ENCODE measurements around the gene SUMF1. TPM values are rescaled to one million over a fixed set of nuclear protein-coding genes. Genes with fewer than 3 reads are reported as not detected.

Gene SUMF1
- total and polyA plus RNA-seq, 2 of the 4 experiments (the other 2 are of a cell fraction), result 26.3 to 38.4 TPM

DNA sequence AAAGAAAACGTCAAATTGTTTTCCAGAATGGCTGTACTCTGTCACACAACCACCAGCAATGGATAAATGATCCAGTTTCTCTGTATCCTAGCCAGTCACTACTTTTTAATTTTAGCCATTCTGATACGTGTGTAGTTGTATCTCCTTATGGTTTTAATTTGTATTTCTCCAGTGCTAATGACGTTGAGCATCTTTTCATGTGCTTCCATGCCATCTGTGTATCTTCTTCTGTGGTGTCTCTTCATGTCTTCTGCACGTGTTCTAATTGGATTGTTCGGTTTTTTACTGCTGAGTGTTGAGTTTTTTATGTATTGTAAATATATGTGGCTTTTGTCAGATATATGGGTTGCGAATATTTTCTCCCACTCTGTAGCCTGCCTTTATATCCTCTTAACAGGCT, 81.9 kb downstream of the SUMF1 start:
- no peaks in the 10 kb centered on the region for H3K9me3 ChIP-seq (ENCODE audit: control insufficient read depth, insufficient read depth, low read length)
- no peak overlapping the region for H3K18ac ChIP-seq (ENCODE audit: low read depth, low read length)
- H2AFZ ChIP-seq (replicated peaks; ENCODE audit: low read length, poor library complexity), result no peak overlapping the region
- WGBS, 2 experiments (ENCODE audit: extremely low coverage in 2 of 2, insufficient read length in 1 of 2), result no CpG with 5 or more reads among the region's 6 CpGs
- dilution Hi-C loops (cut with HindIII; ENCODE audit: low sequenced_read_pairs, unreplicated experiment), result no loop called here
- H3K79me1 ChIP-seq (ENCODE audit: low read depth in 1 of 2, low read length in 2 of 2), result no peaks in the 10 kb centered on the region
- ChIA-PET POLR2A (ENCODE audit: unreplicated experiment) (no interaction called here), CTCF (no interaction called here)
- H3K9ac ChIP-seq (ENCODE audit: low read depth, low read length), result no peak overlapping the region
- H4K5ac ChIP-seq (ENCODE audit: low read depth, low read length), result no peak overlapping the region
- no peak overlapping the region for H2AK9ac ChIP-seq (replicated peaks; ENCODE audit: low read depth, low read length, poor library complexity)
- DNase-seq (no peak), ATAC-seq (ENCODE audit: low read depth) (no peak)
- 0 out of 2 replicates have a peak, but pooled peaks cover 2% of the 10 kb centered on the region for H3K9me1 ChIP-seq (ENCODE audit: insufficient read depth, low read length)
- H3K4me1 ChIP-seq (ENCODE audit: control insufficient read depth, insufficient read depth, low read length), result no peaks in the 10 kb centered on the region
- H3K23ac ChIP-seq (ENCODE audit: low read depth, low read length), result no peak overlapping the region
- H3K4me2 ChIP-seq (ENCODE audit: low read depth, low read length), result no peak overlapping the region
- H2BK20ac ChIP-seq (ENCODE audit: low read depth, low read length), result no peak overlapping the region
- no peak overlapping the region for H3K4me3 ChIP-seq (ENCODE audit: insufficient read depth, low read depth, low read length)
- H3K27me3 ChIP-seq (ENCODE audit: control insufficient read depth, insufficient read depth, low read length), result no peaks in the 10 kb centered on the region
- no peak overlapping the region for H3K4ac ChIP-seq (ENCODE audit: low read depth, low read length)
- H3K27ac ChIP-seq (ENCODE audit: insufficient read depth, low read length), result no peak overlapping the region
- H4K8ac ChIP-seq (ENCODE audit: low read depth in 2 of 2, low read length in 2 of 2), result no peak overlapping the region
- H2BK15ac ChIP-seq (ENCODE audit: low read depth, low read length), result no peak overlapping the region
- no peak overlapping the region for H2BK5ac ChIP-seq (ENCODE audit: low read depth, low read length, poor library complexity, severe bottlenecking)
- no peak overlapping the region for H2BK120ac ChIP-seq (ENCODE audit: low read depth, low read length)
- H3K14ac ChIP-seq (replicated peaks; ENCODE audit: low read depth, low read length), result no peak overlapping the region
- no peak overlapping the region for H2AK5ac ChIP-seq (ENCODE audit: low read depth, low read length)
- H4K91ac ChIP-seq (ENCODE audit: insufficient read depth, low read depth, low read length), result no peak overlapping the region
- BruUV-seq (replicated peaks), result no TSS peak
- no peaks in the 10 kb centered on the region for H4K20me1 ChIP-seq (ENCODE audit: insufficient read depth, low read length)
- in situ Hi-C loops (cut with MboI; ENCODE audit: low sequenced_read_pairs), result no loop called here
- H3K56ac ChIP-seq (ENCODE audit: extremely low read depth, insufficient read depth, low read length), result no peak overlapping the region
- TF ChIP-seq MXI1 (IDR thresholded peaks at IDR 0.05; ENCODE audit: borderline replicate concordance, low read depth, low read length), result no peak
- intact Hi-C loops (cut with micrococcal nuclease), result no loop called here
- H3K36me3 ChIP-seq (ENCODE audit: control insufficient read depth, insufficient read depth, low read length), result no peaks in the 10 kb centered on the region
